Mesendoderm (in vitro differentiated cells): ENCODE data around the gene FASTKD1.
"Not testable (repeated sequence)": the region's sequence is repeated elsewhere in the genome, so short reads cannot be mapped to it uniquely, and the experiment has no call there.

Source experiments
- DNase-seq: peaks from one replicate; pipeline ENCODE4 v3.0.0; 2013
- H2AK5ac ChIP-seq: 2 replicates; pipeline ENCODE4 v1.6.1; 2013; ENCODE audit warnings: low read length, inconsistent platforms
- H2BK120ac ChIP-seq: 2 replicates; pipeline ENCODE4 v1.6.1; 2013; ENCODE audit warnings: low read depth, mild to moderate bottlenecking, low read length, moderate library complexity, mixed read lengths
- H2BK15ac ChIP-seq: replicated peaks from 2 replicates; pipeline ENCODE4 v1.6.1; 2013; ENCODE audit warnings: low read depth, mild to moderate bottlenecking, moderate library complexity
- H2BK5ac ChIP-seq: 2 replicates; pipeline ENCODE4 v1.6.1; 2013; ENCODE audit warnings: low read length, inconsistent platforms
- H3K18ac ChIP-seq: 2 replicates; pipeline ENCODE4 v1.6.1; 2013; ENCODE audit warnings: mild to moderate bottlenecking, low read length, mixed read lengths
- H3K23ac ChIP-seq: one replicate; pipeline ENCODE4 v1.6.1; 2013; ENCODE audit warnings: low read length
- H3K27ac ChIP-seq: 2 replicates; pipeline ENCODE4 v1.5.1; 2013; ENCODE audit warnings: low read depth, mild to moderate bottlenecking, inconsistent platforms, low read length, moderate library complexity
- H3K27me3 ChIP-seq: 2 replicates; pipeline ENCODE4 v1.6.1; 2013; ENCODE audit warnings: low read length, control low read depth, mild to moderate bottlenecking, inconsistent platforms; ENCODE audit not compliant: insufficient read depth, poor library complexity
- H3K36me3 ChIP-seq: 2 replicates; pipeline ENCODE4 v1.6.1; 2013; ENCODE audit warnings: low read length, inconsistent platforms; ENCODE audit not compliant: control insufficient read depth, insufficient read depth
- H3K4ac ChIP-seq: one replicate; pipeline ENCODE4 v1.6.1; 2013; ENCODE audit warnings: low read depth, mild to moderate bottlenecking, low read length, moderate library complexity
- H3K4me1 ChIP-seq: 2 replicates; pipeline ENCODE4 v1.6.1; 2013; ENCODE audit warnings: low read depth, low read length, inconsistent platforms; ENCODE audit not compliant: control insufficient read depth
- H3K4me2 ChIP-seq: 2 replicates; pipeline ENCODE4 v1.6.1; 2013; ENCODE audit warnings: low read length
- H3K4me3 ChIP-seq: 2 replicates; pipeline ENCODE4 v1.5.1; 2013; ENCODE audit warnings: mild to moderate bottlenecking, low read length
- H3K56ac ChIP-seq: one replicate; pipeline ENCODE4 v1.6.1; 2013; ENCODE audit warnings: low read length
- H3K79me1 ChIP-seq: 2 replicates; pipeline ENCODE4 v1.6.1; 2013; ENCODE audit warnings: low read length, inconsistent platforms
- H3K79me2 ChIP-seq: 2 replicates; pipeline ENCODE4 v1.6.1; 2013; ENCODE audit warnings: mild to moderate bottlenecking, low read length; ENCODE audit not compliant: control insufficient read depth, insufficient read depth
- H3K9ac ChIP-seq: 2 replicates; pipeline ENCODE4 v1.6.1; 2013; ENCODE audit warnings: low read length, inconsistent platforms
- H4K5ac ChIP-seq: one replicate; pipeline ENCODE4 v1.6.1; 2013; ENCODE audit warnings: low read length
- H4K8ac ChIP-seq: one replicate; pipeline ENCODE4 v1.6.1; 2013; ENCODE audit warnings: low read depth, mild to moderate bottlenecking, control low read depth, low read length, moderate library complexity
- WGBS: extraction: QIAGEN DNeasy Blood & Tissue Kit; methylation state at CpG from one replicate; pipeline ENCODE4 v1.1.7; 2013; ENCODE audit warnings: low lambda C conversion rate, missing lambda C conversion rate; ENCODE audit not compliant: insufficient coverage; ENCODE audit errors: extremely low coverage; 5-methylcytosine and 5-hydroxymethylcytosine counted together

FASTKD1 gene

DNA sequence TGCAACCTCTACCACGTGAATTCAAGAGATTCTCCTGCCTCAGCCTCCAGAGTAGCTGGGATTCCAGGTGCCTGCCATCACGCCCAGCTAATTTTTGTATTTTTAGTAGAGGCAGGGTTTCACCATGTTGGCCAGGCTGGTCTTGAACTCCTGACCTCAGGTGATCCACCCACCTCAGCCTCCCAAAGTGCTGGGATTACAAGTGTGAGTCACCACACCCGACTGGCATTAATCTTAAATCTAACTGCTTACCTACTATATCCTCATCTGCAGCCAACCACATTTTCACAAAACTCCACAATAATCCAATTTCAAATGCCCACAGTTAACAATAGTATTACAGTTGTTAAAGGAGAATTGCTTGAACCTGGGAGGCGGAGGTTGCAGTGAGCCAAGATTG, 2.9 kb downstream of the FASTKD1 start:
- WGBS: no CpG with 5 or more reads among the region's 4 CpGs
- not testable (repeated sequence) for H3K18ac ChIP-seq, H3K4ac ChIP-seq

DNA sequence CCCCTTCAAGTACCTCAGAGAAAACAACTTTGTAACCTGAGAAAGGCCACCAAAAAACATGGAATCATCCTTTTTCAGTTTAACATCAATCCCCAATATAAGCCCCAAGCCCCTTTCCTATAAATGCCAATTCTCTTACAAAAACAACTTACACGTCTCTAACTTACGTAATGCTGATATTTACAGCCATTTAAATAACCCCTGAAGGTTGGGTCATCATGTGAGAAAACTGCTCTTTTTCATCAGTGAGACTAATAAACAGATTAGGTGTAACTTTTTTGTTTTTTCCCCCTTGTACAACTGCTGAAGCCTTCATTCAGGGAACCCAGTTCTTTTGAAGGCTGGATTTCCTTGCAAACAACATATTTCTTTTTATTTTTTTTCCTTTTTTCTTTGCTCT, 3.7 kb downstream of the FASTKD1 start:
- DNase-seq: no peak
- no peaks in the 10 kb centered on the region for H3K36me3 ChIP-seq
- no peak overlapping the region for H3K27ac ChIP-seq
- H3K4me1 ChIP-seq: no peaks in the 10 kb centered on the region
- no peaks in the 10 kb centered on the region for H3K27me3 ChIP-seq
- no peak overlapping the region for H3K18ac ChIP-seq
- H3K4me3 ChIP-seq: no peak overlapping the region
- no peak overlapping the region for H2BK5ac ChIP-seq
- no peak overlapping the region for H2BK120ac ChIP-seq
- peaks cover 5% of the 10 kb centered on the region for H3K79me2 ChIP-seq
- no peak overlapping the region for H3K4ac ChIP-seq
- H4K5ac ChIP-seq: no peak overlapping the region
- H3K9ac ChIP-seq: no peak overlapping the region
- H3K56ac ChIP-seq: no peak overlapping the region
- H3K23ac ChIP-seq: no peak overlapping the region
- no peak overlapping the region for H3K4me2 ChIP-seq
- no peak overlapping the region for H2AK5ac ChIP-seq
- no peak overlapping the region for H4K8ac ChIP-seq
- H3K79me1 ChIP-seq: peaks cover 1% of the 10 kb centered on the region
- no peak overlapping the region for H2BK15ac ChIP-seq
- 100% methylated on average over 2 of the region's 2 CpGs for WGBS

More for the DNA sequence above, 2.9 kb downstream of the FASTKD1 start:
- H3K4me2 ChIP-seq, H4K8ac ChIP-seq, H2AK5ac ChIP-seq, H3K36me3 ChIP-seq, H3K27me3 ChIP-seq, H2BK5ac ChIP-seq, H2BK15ac ChIP-seq, H3K4me1 ChIP-seq, H3K56ac ChIP-seq, H4K5ac ChIP-seq, H3K4me3 ChIP-seq, H2BK120ac ChIP-seq, DNase-seq, H3K27ac ChIP-seq, H3K9ac ChIP-seq, H3K79me2 ChIP-seq, H3K23ac ChIP-seq, H3K79me1 ChIP-seq: not testable (repeated sequence)

DNA sequence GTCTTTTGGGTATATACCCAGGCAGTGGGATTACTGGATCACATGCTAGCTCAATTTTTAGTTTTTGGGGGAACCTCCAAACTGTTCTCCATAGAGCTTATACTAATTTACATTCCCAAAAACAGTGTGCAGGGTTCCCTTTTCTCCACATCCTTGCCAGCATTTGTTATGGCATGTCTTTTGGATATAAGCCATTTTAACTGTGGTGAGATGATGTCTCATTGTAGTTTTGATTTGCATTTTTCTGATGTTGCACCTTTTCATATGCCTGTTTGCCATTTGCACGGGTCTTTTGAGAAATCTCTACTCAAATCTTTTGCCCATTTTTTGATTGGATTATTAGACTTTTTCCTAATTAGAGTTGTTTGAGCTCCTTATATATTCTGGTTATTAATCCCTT, 8.0 kb downstream of the FASTKD1 start:
- Histone ChIP-seq H3K4me3 (no peak overlapping the region), H3K79me1 (no peaks in the 10 kb centered on the region), H3K4me2 (no peak overlapping the region), H2BK15ac (no peak overlapping the region), H3K79me2 (no peaks in the 10 kb centered on the region), H2BK120ac (no peak overlapping the region), H4K5ac (no peak overlapping the region), H3K18ac (no peak overlapping the region), H3K27ac (no peak overlapping the region), H3K4me1 (no peaks in the 10 kb centered on the region), H3K36me3 (no peaks in the 10 kb centered on the region), H3K23ac (no peak overlapping the region), H2AK5ac (no peak overlapping the region), H4K8ac (no peak overlapping the region), H2BK5ac (no peak overlapping the region), H3K56ac (no peak overlapping the region), H3K4ac (no peak overlapping the region), H3K9ac (no peak overlapping the region), H3K27me3 (no peaks in the 10 kb centered on the region)
- no peak for DNase-seq
- no CpG with 5 or more reads among the region's 1 CpG for WGBS

DNA sequence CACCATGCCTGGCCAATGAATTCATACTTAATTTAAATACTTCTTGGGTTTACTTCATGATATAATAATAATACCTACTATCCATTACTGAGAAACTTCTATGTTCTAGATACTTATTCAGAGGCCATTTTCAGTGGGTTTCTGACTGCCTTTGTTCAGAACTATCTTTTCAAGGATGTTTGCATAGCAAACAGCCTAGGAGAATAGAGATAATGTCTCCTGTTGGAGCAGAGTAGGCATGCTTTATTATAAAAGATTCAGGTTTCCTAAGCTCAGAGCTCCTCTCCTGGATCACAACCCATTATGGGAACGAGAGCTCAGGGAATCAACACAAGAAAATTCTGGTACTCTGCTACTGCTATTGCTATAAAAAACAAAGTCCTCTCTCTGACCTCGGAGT, 11.1 kb downstream of the FASTKD1 start:
- Histone ChIP-seq H3K79me2 (no peaks in the 10 kb centered on the region), H3K36me3 (no peaks in the 10 kb centered on the region), H3K23ac (no peak overlapping the region), H4K8ac (no peak overlapping the region), H3K27me3 (no peaks in the 10 kb centered on the region), H2AK5ac (no peak overlapping the region), H3K27ac (no peak overlapping the region), H3K79me1 (no peaks in the 10 kb centered on the region), H3K4ac (no peak overlapping the region), H4K5ac (no peak overlapping the region), H3K4me2 (no peak overlapping the region), H3K18ac (no peak overlapping the region), H3K9ac (no peak overlapping the region), H2BK5ac (no peak overlapping the region), H3K56ac (no peak overlapping the region), H2BK120ac (no peak overlapping the region), H3K4me3 (no peak overlapping the region), H3K4me1 (no peaks in the 10 kb centered on the region), H2BK15ac (no peak overlapping the region)
- no peak for DNase-seq
- WGBS: no CpG with 5 or more reads among the region's 2 CpGs

DNA sequence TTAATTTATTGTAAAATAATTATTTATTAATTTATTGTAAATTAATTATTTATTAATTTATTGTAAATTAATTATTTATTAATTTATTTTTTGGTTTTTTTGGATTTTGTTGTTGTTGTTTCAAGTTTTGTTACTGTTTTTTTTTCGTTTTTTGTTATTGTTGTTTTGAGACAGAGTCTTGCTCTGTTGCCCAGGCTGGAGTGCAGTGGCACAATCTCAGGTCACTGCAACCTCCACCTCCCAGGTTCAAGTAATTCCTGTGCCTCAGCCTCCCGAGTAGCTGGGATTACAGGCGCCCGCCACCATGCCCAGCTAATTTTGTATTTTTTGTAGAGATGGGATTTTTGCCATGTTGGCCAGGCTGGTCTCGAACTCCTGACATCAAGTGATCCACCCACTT, 11.6 kb downstream of the FASTKD1 start:
- not testable (repeated sequence) for H3K4me3 ChIP-seq, H3K4me1 ChIP-seq, DNase-seq, H3K56ac ChIP-seq, H3K27me3 ChIP-seq, H4K5ac ChIP-seq, H3K79me2 ChIP-seq, H3K36me3 ChIP-seq, H3K27ac ChIP-seq, H2BK15ac ChIP-seq, H3K9ac ChIP-seq, H3K4me2 ChIP-seq, H2BK5ac ChIP-seq, H2AK5ac ChIP-seq, H3K23ac ChIP-seq, H3K79me1 ChIP-seq, H4K8ac ChIP-seq, H3K4ac ChIP-seq, H2BK120ac ChIP-seq, H3K18ac ChIP-seq
- no CpG with 5 or more reads among the region's 5 CpGs for WGBS

DNA sequence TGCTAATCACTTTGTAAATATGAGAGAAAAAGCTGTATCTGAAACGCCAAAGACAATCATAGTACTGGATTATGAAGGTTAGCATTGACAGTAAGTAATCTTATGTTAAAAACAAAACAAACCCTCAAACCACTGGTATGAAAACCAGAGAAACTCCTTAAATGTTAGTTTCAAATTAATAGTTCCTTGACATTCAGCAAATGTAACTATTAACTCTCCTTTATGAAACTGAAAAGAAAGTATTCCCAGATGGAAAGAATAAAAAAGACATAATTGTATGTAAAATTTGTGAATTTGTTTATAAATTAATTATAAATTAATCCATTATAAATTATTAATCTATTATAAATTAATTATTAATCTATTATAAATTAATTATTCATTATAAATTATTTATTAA, 12.3 kb downstream of the FASTKD1 start:
- Histone ChIP-seq H2BK5ac (no peak overlapping the region), H2BK120ac (no peak overlapping the region), H3K36me3 (no peaks in the 10 kb centered on the region), H3K56ac (no peak overlapping the region), H3K27ac (no peak overlapping the region), H3K4me3 (no peak overlapping the region), H4K8ac (no peak overlapping the region), H3K4me1 (no peaks in the 10 kb centered on the region), H3K4me2 (no peak overlapping the region), H2AK5ac (no peak overlapping the region), H3K27me3 (no peaks in the 10 kb centered on the region), H2BK15ac (no peak overlapping the region), H3K18ac (no peak overlapping the region), H3K9ac (no peak overlapping the region), H3K79me1 (no peaks in the 10 kb centered on the region), H3K23ac (no peak overlapping the region), H4K5ac (no peak overlapping the region), H3K4ac (no peak overlapping the region), H3K79me2 (no peaks in the 10 kb centered on the region)
- no CpG with 5 or more reads among the region's 1 CpG for WGBS
- DNase-seq: no peak
